Right ventricle myocardium superior (tissue), 1 donor: ENCODE results near the gene MERTK. TPM values are rescaled to one million over a fixed set of nuclear protein-coding genes. Genes with fewer than 3 reads are reported as not detected.
"Not testable (repeated sequence)": the region's sequence is repeated elsewhere in the genome, so short reads cannot be mapped to it uniquely, and the experiment has no call there.

Experiments
- ATAC-seq: fragments of 200-7000 bp; cut with Tn5 transposase; one replicate; pipeline ENCODE4 v1.9.1; 2020; ENCODE audit warnings: mild to moderate bottlenecking; ENCODE audit not compliant: poor library complexity
- DNase-seq: peaks from one replicate; pipeline ENCODE4 v3.0.0-alpha.2; 2020
- intact Hi-C: fragments of 100-400 bp; cut with DNase I; formaldehyde crosslinking; loops from one replicate; pipeline ENCODE4 v1.11.2; 2022
- total RNA-seq: library from RNA; stranded (reverse); fragmentation: NEBNext Ultra II Directional; extraction: Animal tissue kit (Norgen Biotek cat#: 25700); gene quantifications from one replicate; pipeline ENCODE4 v1.2.1, GENCODE V29; 2021
- donor health status: DM: no; HTN: yes; CAD: no; lungs with severe emphysema.

Gene MERTK
- total RNA-seq, 1 donor from 2014 or later, result 5.0 TPM

- DNase-seq (no peak), ATAC-seq (no peak)
- intact Hi-C loops, result no loop called here
These were observed 125.8 kb downstream of the MERTK start for GRCh38 chr2:112024231-112024630.

GRCh38 chr2:112024896-112025491 lies 126.6 kb downstream of the MERTK start:
- ATAC-seq (no peak), DNase-seq (no peak)
- intact Hi-C loops, result no loop called here

- DNase-seq, result no peak
- no peak for ATAC-seq
- intact Hi-C loops, result no loop called here
These were observed 128.1 kb downstream of the MERTK start for GRCh38 chr2:112026509-112026908.

- ATAC-seq, result no peak
- intact Hi-C loops, result no loop called here
- no peak for DNase-seq
These were observed 129.4 kb downstream of the MERTK start for GRCh38 chr2:112027767-112028166.

- DNase-seq (no peak), ATAC-seq (no peak)
- intact Hi-C loops, result no loop called here
These were observed 130.8 kb downstream of the MERTK start for GRCh38 chr2:112029164-112029563.

- intact Hi-C loops, result no loop called here
- ATAC-seq (peak; percentile 49), DNase-seq (no peak)
These were observed 133.2 kb downstream of the MERTK start for GRCh38 chr2:112031473-112032223.

- peak; percentile 41 for ATAC-seq
- intact Hi-C loops, result no loop called here
- no peak for DNase-seq
These were observed 133.8 kb downstream of the MERTK start for GRCh38 chr2:112032224-112032586.

- ATAC-seq, result peak; percentile 63
- intact Hi-C loops, result no loop called here
- DNase-seq, result no peak
These were observed 134.5 kb downstream of the MERTK start for GRCh38 chr2:112032689-112033465.

- intact Hi-C loops, result no loop called here
- ATAC-seq (peak; percentile 25), DNase-seq (no peak)
These were observed 135.2 kb downstream of the MERTK start for GRCh38 chr2:112033600-112033999.

GRCh38 chr2:112034924-112035323 lies 136.5 kb downstream of the MERTK start:
- ATAC-seq, result no peak
- intact Hi-C loops, result no loop called here
- no peak for DNase-seq

GRCh38 chr2:112035786-112036185 lies 137.4 kb downstream of the MERTK start:
- intact Hi-C loops, result no loop called here
- ATAC-seq (no peak), DNase-seq (no peak)

- DNase-seq, intact Hi-C loops, ATAC-seq: not testable (repeated sequence)
These were observed 141.1 kb downstream of the MERTK start for GRCh38 chr2:112039556-112039955.

- DNase-seq, ATAC-seq, intact Hi-C loops: not testable (repeated sequence)
These were observed 141.7 kb downstream of the MERTK start for GRCh38 chr2:112040066-112040465.

GRCh38 chr2:112041460-112041859 lies 143.1 kb downstream of the MERTK start:
- ATAC-seq, intact Hi-C loops, DNase-seq: not testable (repeated sequence)

GRCh38 chr2:112045446-112046014 lies 147.1 kb downstream of the MERTK start:
- DNase-seq (no peak), ATAC-seq (no peak)
- intact Hi-C loops, result no loop called here

GRCh38 chr2:112046231-112046630 lies 147.8 kb downstream of the MERTK start:
- ATAC-seq (no peak), DNase-seq (no peak)
- intact Hi-C loops, result no loop called here

GRCh38 chr2:112047537-112048235 lies 149.3 kb downstream of the MERTK start:
- ATAC-seq, result peak; percentile 87

GRCh38 chr2:112048236-112048592 lies 149.8 kb downstream of the MERTK start:
- intact Hi-C loops, result no loop called here
- DNase-seq (no peak), ATAC-seq (no peak)

More at GRCh38 chr2:112047537-112048235, 149.3 kb downstream of the MERTK start:
- no peak for DNase-seq
- intact Hi-C loops, result no loop called here

GRCh38 chr2:112048887-112049286 lies 150.5 kb downstream of the MERTK start:
- peak; percentile 85 for ATAC-seq
- DNase-seq, result no peak
- intact Hi-C loops, result no loop called here
